ENCODE measurements around the gene RAPGEF1. TPM values are rescaled to one million over a fixed set of nuclear protein-coding genes. Genes with fewer than 3 reads are reported as not detected.

Gene RAPGEF1
- polyA plus RNA-seq, 2 of the 4 experiments (the other 2 are of a cell fraction) = 21.6 to 27.7 TPM

- 82% methylated on average over 7 of the region's 7 CpGs for WGBS (ENCODE audit: missing lambda C conversion rate)
- DNase-seq (ENCODE audit: low read depth in 1 of 2, low spot score in 1 of 2) = no peak
- TF ChIP-seq RNF2 (IDR thresholded peaks at IDR 0.05; ENCODE audit: borderline replicate concordance, low read depth) = no peak
- TF ChIP-seq ZC3H11A (IDR thresholded peaks at IDR 0.05) = no peak
- no peak for TF ChIP-seq ESRRA (IDR thresholded peaks at IDR 0.05; ENCODE audit: borderline replicate concordance, low read length)
- no peak for ATAC-seq
- no peak for FAIRE-seq
- H3K27ac ChIP-seq = no peak overlapping the region
- no peak overlapping the region for H3K4me3 ChIP-seq
- no peak overlapping the region for H3K4me2 ChIP-seq
- no peaks in the 10 kb centered on the region for H3K9me3 ChIP-seq
- ChIA-PET POLR2A (no interaction called here), CTCF (interaction anchor here (1.4 to 1.5 kb wide), 2 partner anchors 70 to 82 kb away, joined by 4 to 5 read pairs; no protein-coding TSS in a partner anchor)
- peaks cover 33% of the 10 kb centered on the region for H3K4me1 ChIP-seq
Observed at GRCh38 chr9:131673531-131673930, 66.3 kb downstream of the RAPGEF1 start.

GRCh38 chr9:131673068-131673467 is 66.8 kb downstream of the RAPGEF1 start:
- CTCF ChIA-PET = interaction anchor here (0.9 to 1.4 kb wide), 2 partner anchors 70 to 82 kb away, joined by 3 to 4 read pairs; no protein-coding TSS in a partner anchor
- no peak for ATAC-seq
- WGBS (ENCODE audit: missing lambda C conversion rate) = 82% methylated on average over 1 of the region's 1 CpG

GRCh38 chr9:131672451-131672850 is 67.4 kb downstream of the RAPGEF1 start:
- H3K9me3 ChIP-seq = no peaks in the 10 kb centered on the region
- H3K4me2 ChIP-seq = no peak overlapping the region
- ChIA-PET CTCF (interaction anchor here (0.6 to 1.9 kb wide), 4 partner anchors 13 to 1064 kb away, joined by 3 to 6 read pairs (median 4); no protein-coding TSS in a partner anchor), POLR2A (no interaction called here)
- H3K4me3 ChIP-seq = no peak overlapping the region
- TF ChIP-seq MAFK (IDR thresholded peaks at IDR 0.05; ENCODE audit: partially characterized antibody) (no peak), FOSL2 (IDR thresholded peaks at IDR 0.05) (no peak), FOSL2 (CRISPR knock-in tag; IDR thresholded peaks at IDR 0.05) (no peak), PBX3 (IDR thresholded peaks at IDR 0.05) (no peak), BCL3 (IDR thresholded peaks at IDR 0.05) (no peak), HDAC2 (IDR thresholded peaks at IDR 0.05) (no peak), ZSCAN20 (CRISPR knock-in tag; IDR thresholded peaks at IDR 0.05) (no peak), CEBPB (IDR thresholded peaks at IDR 0.05) (no peak), RFX5 (IDR thresholded peaks at IDR 0.05) (no peak), EP300 (IDR thresholded peaks at IDR 0.05) (no peak)
- ATAC-seq (no peak), FAIRE-seq (no peak), DNase-seq (ENCODE audit: low read depth in 1 of 2, low spot score in 1 of 2) (no peak)
- H3K4me1 ChIP-seq = peaks cover 33% of the 10 kb centered on the region
- WGBS (ENCODE audit: missing lambda C conversion rate) = 80% methylated on average over 4 of the region's 4 CpGs
- no peak overlapping the region for H3K27ac ChIP-seq

More at GRCh38 chr9:131673068-131673467, 66.8 kb downstream of the RAPGEF1 start:
- no peak overlapping the region for H3K27ac ChIP-seq
- H3K9me3 ChIP-seq = no peaks in the 10 kb centered on the region
- no peak for FAIRE-seq
- TF ChIP-seq HDAC2 (IDR thresholded peaks at IDR 0.05) = no peak
- TF ChIP-seq ZNF302 (CRISPR knock-in tag; IDR thresholded peaks at IDR 0.05) = no peak
- TF ChIP-seq RAD21 (conservative IDR thresholded peaks at IDR 0.05 in 1 of 2, IDR thresholded peaks at IDR 0.05 in 1 of 2) = no peak
- peaks cover 33% of the 10 kb centered on the region for H3K4me1 ChIP-seq
- H3K4me3 ChIP-seq = no peak overlapping the region
- no peak for DNase-seq (ENCODE audit: low read depth in 1 of 2, low spot score in 1 of 2)
- POLR2A ChIA-PET = no interaction called here
- no peak overlapping the region for H3K4me2 ChIP-seq

- CTCF ChIA-PET = interaction anchor here (1.4 to 1.9 kb wide), 3 partner anchors 12 to 69 kb away, joined by 4 to 6 read pairs (median 5); no protein-coding TSS in a partner anchor
- ATAC-seq = no peak
- no peak for DNase-seq (ENCODE audit: low read depth in 1 of 2, low spot score in 1 of 2)
- 94% methylated on average over 9 of the region's 9 CpGs for WGBS (ENCODE audit: missing lambda C conversion rate)
- H3K4me2 ChIP-seq = no peak overlapping the region
- POLR2A ChIA-PET = no interaction called here
- H3K27ac ChIP-seq = no peak overlapping the region
- peaks cover 21% of the 10 kb centered on the region for H3K4me1 ChIP-seq
- no peaks in the 10 kb centered on the region for H3K9me3 ChIP-seq
- TF ChIP-seq JUN (IDR thresholded peaks at IDR 0.05) (no peak), KDM1A (IDR thresholded peaks at IDR 0.05; ENCODE audit: low read depth) (no peak), KDM5A (IDR thresholded peaks at IDR 0.05) (no peak), FOXS1 (CRISPR knock-in tag; IDR thresholded peaks at IDR 0.05) (no peak), HES2 (IDR thresholded peaks at IDR 0.05) (no peak), RAD21 (conservative IDR thresholded peaks at IDR 0.05 in 1 of 2, IDR thresholded peaks at IDR 0.05 in 1 of 2) (no peak), BCL3 (IDR thresholded peaks at IDR 0.05) (no peak), RFX5 (IDR thresholded peaks at IDR 0.05) (no peak), EHF (CRISPR knock-in tag; IDR thresholded peaks at IDR 0.05) (no peak), ELK1 (IDR thresholded peaks at IDR 0.05; ENCODE audit: low read depth, low read length) (no peak), HOXB13 (CRISPR knock-in tag; IDR thresholded peaks at IDR 0.05; ENCODE audit: low read depth) (no peak), BHLHE40 (IDR thresholded peaks at IDR 0.05; ENCODE audit: low read depth, low read length) (no peak), FOSL2 (IDR thresholded peaks at IDR 0.05) (no peak), FOSL2 (CRISPR knock-in tag; IDR thresholded peaks at IDR 0.05) (no peak), ZC3H11A (IDR thresholded peaks at IDR 0.05) (no peak), NFE2L2 (conservative IDR thresholded peaks at IDR 0.05; ENCODE audit: low read length) (no peak)
- no peak for FAIRE-seq
- H3K4me3 ChIP-seq = no peak overlapping the region
Observed at GRCh38 chr9:131671133-131671520, 68.7 kb downstream of the RAPGEF1 start.
